ENCODE results near the gene SH3BP1.

- TF ChIP-seq GATA2 (IDR thresholded peaks at IDR 0.05; ENCODE audit: low read depth, low read length) (no peak), GATA3 (IDR thresholded peaks at IDR 0.05; ENCODE audit: low read depth, low read length) (no peak)
Measured at GRCh38 chr22:37618674-37619073, 20.8 kb upstream of the SH3BP1 start.
